NOMO-1 treated with DMSO at 0.1 percent for 48 hours (cell line): ENCODE measurements around the gene BAHD1.
"Not testable (repeated sequence)": the region's sequence is repeated elsewhere in the genome, so short reads cannot be mapped to it uniquely, and the experiment has no call there.

Source experiments
- DNase-seq: peaks from one replicate; lab custom pipeline; 2025; ENCODE audit not compliant: unreplicated experiment; lab: John Stamatoyannopoulos, UW

Gene BAHD1

GRCh38 chr15:40443255-40443654 lies 2.5 kb downstream of the BAHD1 start:
- DNase-seq: no peak

- DNase-seq: no peak
Measured at GRCh38 chr15:40443846-40444245, 3.1 kb downstream of the BAHD1 start.

- no peak for DNase-seq
Measured at GRCh38 chr15:40444736-40445135, 4.0 kb downstream of the BAHD1 start.

GRCh38 chr15:40445421-40445922 lies 4.7 kb downstream of the BAHD1 start:
- no peak for DNase-seq

GRCh38 chr15:40446144-40446543 lies 5.4 kb downstream of the BAHD1 start:
- no peak for DNase-seq

- DNase-seq: no peak
Measured at GRCh38 chr15:40448354-40448753, 7.6 kb downstream of the BAHD1 start.

- no peak for DNase-seq
Measured at GRCh38 chr15:40449275-40449674, 8.5 kb downstream of the BAHD1 start.

- DNase-seq: no peak
Measured at GRCh38 chr15:40450047-40450446, 9.3 kb downstream of the BAHD1 start.

GRCh38 chr15:40451527-40452158 lies 10.9 kb downstream of the BAHD1 start:
- DNase-seq: no peak

- no peak for DNase-seq
Measured at GRCh38 chr15:40452296-40453090, 11.7 kb downstream of the BAHD1 start.

GRCh38 chr15:40453941-40454340 lies 13.2 kb downstream of the BAHD1 start:
- not testable (repeated sequence) for DNase-seq

GRCh38 chr15:40454904-40455391 lies 14.2 kb downstream of the BAHD1 start:
- no peak for DNase-seq

- no peak for DNase-seq
Measured at GRCh38 chr15:40456299-40456712, 15.6 kb downstream of the BAHD1 start.

GRCh38 chr15:40456738-40457137 lies 16.0 kb downstream of the BAHD1 start:
- no peak for DNase-seq

- DNase-seq: no peak
Measured at GRCh38 chr15:40458495-40459371, 18.0 kb downstream of the BAHD1 start.

GRCh38 chr15:40459391-40460015 lies 18.8 kb downstream of the BAHD1 start:
- DNase-seq: no peak

GRCh38 chr15:40460404-40460803 lies 19.7 kb downstream of the BAHD1 start:
- DNase-seq: no peak

- no peak for DNase-seq
Measured at GRCh38 chr15:40461958-40462357, 21.2 kb downstream of the BAHD1 start.

GRCh38 chr15:40463279-40463678 lies 22.5 kb downstream of the BAHD1 start:
- no peak for DNase-seq

GRCh38 chr15:40463886-40464545 lies 23.3 kb downstream of the BAHD1 start:
- DNase-seq: no peak
